ENCODE measurements around the gene LZIC.

LZIC gene

DNA sequence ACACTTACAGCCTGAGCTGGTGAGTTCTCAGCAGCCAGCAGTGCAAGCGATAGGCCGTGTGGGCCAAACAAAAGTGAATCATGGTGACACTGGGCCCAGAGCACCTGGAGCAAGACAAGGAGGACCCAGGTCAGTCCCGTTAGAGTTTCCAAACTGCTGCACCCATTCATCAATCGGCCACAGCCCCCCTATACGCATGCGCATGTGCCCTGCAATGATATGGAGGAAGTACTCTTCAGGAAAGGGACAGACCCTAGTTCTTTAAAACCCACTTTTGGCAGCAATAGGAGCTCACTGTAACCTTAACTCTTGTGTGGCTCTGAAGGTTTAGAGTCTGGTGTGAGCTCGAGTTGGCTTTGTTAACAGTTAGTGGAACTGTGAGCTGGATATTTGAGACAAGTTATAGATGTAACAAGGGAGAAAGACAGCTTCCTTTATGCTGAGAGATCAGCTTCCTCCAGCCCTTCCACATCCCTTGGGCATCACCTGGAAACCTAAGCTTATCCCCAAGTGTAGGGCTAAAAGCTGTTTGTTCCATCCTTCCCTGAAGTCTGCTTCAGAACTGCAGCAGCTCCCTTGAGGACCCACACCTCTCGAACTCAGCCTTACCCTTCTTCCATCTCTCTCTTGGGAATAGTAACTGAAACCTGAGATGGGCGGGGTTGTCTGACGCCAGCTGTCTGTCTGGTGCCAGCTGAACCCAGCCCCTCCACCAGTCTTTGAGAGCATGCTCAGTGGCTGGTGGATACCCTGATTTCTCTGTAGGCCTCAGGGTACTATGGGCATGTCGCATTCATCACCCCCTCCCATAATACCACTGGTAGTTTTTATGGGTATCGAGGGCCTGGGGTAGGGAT, 17.7 kb upstream of the LZIC start:
- no peak for DNase-seq (ENCODE audit: low read depth)
- TF ChIP-seq, protein P1, sequence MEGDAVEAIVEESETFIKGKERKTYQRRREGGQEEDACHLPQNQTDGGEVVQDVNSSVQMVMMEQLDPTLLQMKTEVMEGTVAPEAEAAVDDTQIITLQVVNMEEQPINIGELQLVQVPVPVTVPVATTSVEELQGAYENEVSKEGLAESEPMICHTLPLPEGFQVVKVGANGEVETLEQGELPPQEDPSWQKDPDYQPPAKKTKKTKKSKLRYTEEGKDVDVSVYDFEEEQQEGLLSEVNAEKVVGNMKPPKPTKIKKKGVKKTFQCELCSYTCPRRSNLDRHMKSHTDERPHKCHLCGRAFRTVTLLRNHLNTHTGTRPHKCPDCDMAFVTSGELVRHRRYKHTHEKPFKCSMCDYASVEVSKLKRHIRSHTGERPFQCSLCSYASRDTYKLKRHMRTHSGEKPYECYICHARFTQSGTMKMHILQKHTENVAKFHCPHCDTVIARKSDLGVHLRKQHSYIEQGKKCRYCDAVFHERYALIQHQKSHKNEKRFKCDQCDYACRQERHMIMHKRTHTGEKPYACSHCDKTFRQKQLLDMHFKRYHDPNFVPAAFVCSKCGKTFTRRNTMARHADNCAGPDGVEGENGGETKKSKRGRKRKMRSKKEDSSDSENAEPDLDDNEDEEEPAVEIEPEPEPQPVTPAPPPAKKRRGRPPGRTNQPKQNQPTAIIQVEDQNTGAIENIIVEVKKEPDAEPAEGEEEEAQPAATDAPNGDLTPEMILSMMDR (IDR thresholded peaks at IDR 0.05; ENCODE audit: insufficient read depth, low read depth, low read length, missing control alignments), result no peak
- no peak overlapping the region for H3K4me3 ChIP-seq (ENCODE audit: low read length)

DNA sequence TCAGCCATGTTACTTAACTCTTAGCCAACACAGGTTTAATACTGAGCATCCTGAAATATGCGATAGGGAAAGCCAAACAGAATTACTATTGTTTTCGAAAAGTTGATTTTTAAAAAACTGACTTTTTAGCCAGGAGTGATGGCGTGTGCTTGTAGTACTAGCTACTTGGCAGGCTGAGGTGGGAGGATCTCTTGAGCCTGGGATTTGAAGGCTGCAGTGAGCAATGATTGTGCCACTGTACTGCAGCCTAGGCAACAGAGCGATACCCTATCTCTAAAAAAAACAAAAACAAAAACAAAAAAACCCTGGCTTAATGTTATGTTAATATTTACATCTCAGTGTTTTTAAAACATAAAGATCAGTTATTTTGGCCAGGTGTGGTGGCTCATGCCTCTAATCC, 16.8 kb upstream of the LZIC start:
- TF ChIP-seq, protein P1 (IDR thresholded peaks at IDR 0.05; ENCODE audit: insufficient read depth, low read depth, low read length, missing control alignments), result no peak
- no peak for DNase-seq (ENCODE audit: low read depth)
- no peak overlapping the region for H3K4me3 ChIP-seq (ENCODE audit: low read length)

GRCh38 chr1:9957726-9958125, 14.5 kb upstream of the LZIC start:
- DNase-seq (ENCODE audit: low read depth), result no peak
- TF ChIP-seq, protein P1 (IDR thresholded peaks at IDR 0.05; ENCODE audit: insufficient read depth, low read depth, low read length, missing control alignments), result no peak
- no peak overlapping the region for H3K4me3 ChIP-seq (ENCODE audit: low read length)

DNA sequence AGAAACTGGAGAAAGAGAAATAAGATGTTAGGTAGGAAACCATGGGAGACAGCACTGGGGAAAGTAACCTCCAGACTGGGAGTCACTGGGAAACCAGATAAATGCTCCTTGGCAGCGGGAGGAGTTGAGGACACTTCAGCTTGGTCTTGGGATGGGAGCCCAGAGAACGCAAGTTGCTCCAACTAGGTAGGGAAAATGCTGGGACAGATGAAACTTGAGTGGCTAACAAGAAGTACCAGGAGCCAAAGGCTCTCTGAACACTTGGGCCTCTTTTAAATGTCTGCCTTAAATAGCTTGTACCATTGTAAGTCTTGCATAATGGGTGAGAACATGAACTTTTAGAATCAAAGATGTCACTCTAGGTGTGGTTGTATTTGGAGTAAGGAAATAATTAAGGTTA, 3.1 kb upstream of the LZIC start:
- H3K4me3 ChIP-seq (ENCODE audit: low read length), result no peak overlapping the region
- TF ChIP-seq, protein P1 (IDR thresholded peaks at IDR 0.05; ENCODE audit: insufficient read depth, low read depth, low read length, missing control alignments), result no peak
- no peak for DNase-seq (ENCODE audit: low read depth)

DNA sequence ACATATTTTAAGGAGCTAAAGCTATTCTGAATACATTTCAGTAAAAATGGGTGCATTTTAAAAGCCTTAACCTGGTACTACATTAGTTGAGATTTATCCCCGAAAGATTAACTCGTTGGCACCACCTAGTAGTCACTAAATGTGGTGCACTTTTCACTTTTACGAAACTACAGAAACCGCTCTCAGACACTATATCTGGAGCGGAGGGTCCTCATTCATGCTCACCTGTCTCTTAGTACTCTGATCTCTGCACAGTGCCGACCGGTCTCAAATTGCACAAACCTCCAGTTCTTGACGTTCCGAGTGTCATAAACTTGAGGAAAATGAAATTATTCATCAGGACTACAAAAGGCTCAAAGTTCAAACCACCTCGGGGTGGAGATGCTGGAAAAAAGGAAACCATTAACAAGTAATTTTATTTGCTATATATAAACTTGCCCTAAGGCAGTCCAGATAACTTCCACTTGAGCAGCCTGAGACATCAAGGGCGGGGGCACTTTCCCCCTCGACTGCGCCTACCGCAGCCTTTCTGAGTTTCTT, 722 bp downstream of the LZIC start:
- H3K4me3 ChIP-seq (ENCODE audit: low read length), result peak overlapping the region; percentile 98

GRCh38 chr1:9929431-9930385, 13.5 kb downstream of the LZIC start:
- H3K4me3 ChIP-seq (ENCODE audit: low read length), result no peak overlapping the region
- DNase-seq (ENCODE audit: low read depth), result no peak
- TF ChIP-seq, protein P1 (IDR thresholded peaks at IDR 0.05; ENCODE audit: insufficient read depth, low read depth, low read length, missing control alignments), result no peak

More for the DNA sequence above, 722 bp downstream of the LZIC start:
- peak; percentile 65 for DNase-seq (ENCODE audit: low read depth)
- TF ChIP-seq, protein P1 (IDR thresholded peaks at IDR 0.05; ENCODE audit: insufficient read depth, low read depth, low read length, missing control alignments), result peak; percentile 56
